Measurements from ENCODE around the gene CCDC86.

CCDC86 gene

GRCh38 chr11:60852117-60852981 lies 10.4 kb downstream of the CCDC86 start:
- no peak for DNase-seq (ENCODE audit: low spot score)

- DNase-seq (ENCODE audit: low spot score): no peak
These were observed 11.4 kb downstream of the CCDC86 start for GRCh38 chr11:60852982-60853950.

- DNase-seq (ENCODE audit: low spot score): no peak
These were observed 12.4 kb downstream of the CCDC86 start for GRCh38 chr11:60854140-60854846.

GRCh38 chr11:60854847-60855725 lies 13.2 kb downstream of the CCDC86 start:
- no peak for DNase-seq (ENCODE audit: low spot score)

- no peak for DNase-seq (ENCODE audit: low spot score)
These were observed 14.1 kb downstream of the CCDC86 start, which contains the start of gene PTGDR2 for GRCh38 chr11:60855726-60856633. Gene PTGDR2 (minus strand): TSS chr11:60855950. CDS start chr11:60853722, 2,228 bp downstream.

- DNase-seq (ENCODE audit: low spot score): no peak
These were observed 15.7 kb downstream of the CCDC86 start for GRCh38 chr11:60857378-60858232.

- DNase-seq (ENCODE audit: low spot score): no peak
These were observed 16.3 kb downstream of the CCDC86 start for GRCh38 chr11:60858236-60858635.

GRCh38 chr11:60858731-60859464 lies 17.0 kb downstream of the CCDC86 start:
- DNase-seq (ENCODE audit: low spot score): no peak

- DNase-seq (ENCODE audit: low spot score): no peak
These were observed 17.8 kb downstream of the CCDC86 start for GRCh38 chr11:60859616-60860250.

GRCh38 chr11:60860943-60861342 lies 19.0 kb downstream of the CCDC86 start:
- peak; percentile 32 for DNase-seq (ENCODE audit: low spot score)

GRCh38 chr11:60862171-60862570 lies 20.3 kb downstream of the CCDC86 start:
- no peak for DNase-seq (ENCODE audit: low spot score)

GRCh38 chr11:60863550-60864521 lies 21.9 kb downstream of the CCDC86 start:
- no peak for DNase-seq (ENCODE audit: low spot score)

- no peak for DNase-seq (ENCODE audit: low spot score)
These were observed 23.1 kb downstream of the CCDC86 start for GRCh38 chr11:60864856-60865513.

GRCh38 chr11:60866911-60867870 lies 25.3 kb downstream of the CCDC86 start, which contains the start of gene ZP1:
Gene ZP1 (plus strand): TSS chr11:60867542. CDS start chr11:60867562, 20 bp downstream.
- DNase-seq (ENCODE audit: low spot score): no peak

All from SK-N-DZ (cell line).